Superior temporal gyrus (tissue), 1 donor: ENCODE measurements around the gene RPUSD4.
"Not testable (repeated sequence)": the region's sequence is repeated elsewhere in the genome, so short reads cannot be mapped to it uniquely, and the experiment has no call there.

Experiments
- DNase-seq: peaks from one replicate; pipeline ENCODE4 v3.0.0-alpha.2; 2016; ENCODE audit errors: extremely low spot score

The RPUSD4 gene, protein sequence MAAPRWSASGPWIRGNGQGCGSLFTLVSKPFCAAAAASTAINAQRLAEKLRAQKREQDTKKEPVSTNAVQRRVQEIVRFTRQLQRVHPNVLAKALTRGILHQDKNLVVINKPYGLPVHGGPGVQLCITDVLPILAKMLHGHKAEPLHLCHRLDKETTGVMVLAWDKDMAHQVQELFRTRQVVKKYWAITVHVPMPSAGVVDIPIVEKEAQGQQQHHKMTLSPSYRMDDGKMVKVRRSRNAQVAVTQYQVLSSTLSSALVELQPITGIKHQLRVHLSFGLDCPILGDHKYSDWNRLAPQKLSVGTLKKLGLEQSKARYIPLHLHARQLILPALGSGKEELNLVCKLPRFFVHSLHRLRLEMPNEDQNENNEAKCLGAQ

DNA sequence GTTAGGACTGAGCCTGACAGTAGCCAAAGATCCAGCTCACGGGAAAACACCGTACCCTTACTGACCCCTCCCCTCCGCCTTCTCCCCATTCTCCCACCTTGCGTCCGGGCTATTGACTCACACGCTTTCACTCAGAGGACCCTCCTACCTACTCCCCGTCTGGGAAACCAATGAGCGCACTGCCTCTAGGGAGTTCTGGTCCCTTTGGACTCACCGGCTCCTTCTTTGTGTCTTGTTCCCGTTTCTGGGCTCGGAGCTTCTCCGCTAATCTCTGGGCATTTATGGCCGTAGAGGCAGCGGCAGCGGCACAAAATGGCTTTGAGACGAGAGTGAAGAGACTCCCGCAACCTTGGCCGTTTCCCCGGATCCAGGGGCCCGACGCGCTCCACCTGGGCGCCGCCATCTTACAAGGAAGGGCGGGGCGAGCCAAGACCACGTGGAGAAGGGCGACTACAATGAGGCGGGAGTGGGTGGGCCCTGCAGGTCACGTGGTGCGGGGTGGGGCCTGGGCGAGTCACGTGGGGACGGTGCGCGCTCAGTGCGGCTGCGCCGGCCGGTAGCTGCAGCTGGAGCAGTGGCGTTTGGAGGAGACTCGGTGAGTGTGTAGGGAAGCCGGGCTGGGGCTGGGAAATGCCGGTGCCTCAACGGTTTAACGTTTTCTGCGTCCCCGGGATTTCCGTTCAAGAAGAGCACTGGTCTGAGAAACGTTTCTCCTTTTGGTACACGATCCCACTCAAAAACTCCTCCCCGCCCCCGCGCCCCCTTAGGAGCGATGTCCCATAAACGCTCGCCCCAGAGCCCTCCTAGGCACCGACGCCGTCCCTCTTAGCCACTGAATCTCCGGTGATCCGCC is at the start of gene RPUSD4, which contains the start of gene FAM118B:
RPUSD4 (minus strand) TSS at position 415 of the 853 bp plus-strand sequence; CDS start at position 403, 12 bp downstream.
FAM118B (plus strand) TSS at position 547 of the 853 bp plus-strand sequence. CDS start 23,220 bp downstream, outside the sequence.
- peak; percentile 98 for DNase-seq

DNA sequence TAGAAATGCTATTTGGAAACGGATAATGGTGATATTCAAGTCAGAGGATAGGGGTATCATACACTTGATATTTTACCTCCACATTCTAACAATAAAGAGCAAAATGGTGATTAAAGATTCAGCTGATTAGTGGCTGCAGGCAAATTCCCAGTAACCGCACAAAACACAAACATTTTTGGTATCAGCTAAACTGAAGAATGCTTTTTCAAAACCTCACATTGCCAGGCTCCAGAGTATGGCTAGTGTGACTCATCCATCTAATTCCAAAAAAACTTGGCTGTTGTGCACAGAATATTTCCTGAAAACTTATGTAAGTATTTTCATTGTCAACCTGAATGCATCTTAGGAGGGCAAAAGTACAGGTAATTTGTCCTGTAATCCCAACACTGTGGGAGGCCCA is 46.3 kb upstream of the RPUSD4 start:
- DNase-seq, result peak; percentile 55

DNA sequence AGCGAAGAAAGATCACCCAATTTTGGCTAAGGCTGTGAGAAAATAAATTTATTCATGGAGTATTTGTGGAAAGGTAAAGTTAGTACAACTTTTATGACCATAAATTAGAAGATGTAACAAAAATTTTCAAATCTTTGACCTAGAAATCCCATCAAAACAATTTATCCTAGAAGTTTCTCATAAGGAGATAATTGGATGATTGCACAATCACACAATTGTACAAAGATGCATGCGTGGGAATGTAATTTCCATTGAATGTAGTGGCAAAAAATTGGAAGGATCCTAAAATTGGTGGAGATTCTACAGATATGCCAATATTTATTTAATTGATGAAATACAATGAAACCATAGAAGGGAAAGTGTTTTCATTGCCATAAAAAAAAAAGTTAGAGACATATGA is 45.7 kb upstream of the RPUSD4 start:
- no peak for DNase-seq

DNA sequence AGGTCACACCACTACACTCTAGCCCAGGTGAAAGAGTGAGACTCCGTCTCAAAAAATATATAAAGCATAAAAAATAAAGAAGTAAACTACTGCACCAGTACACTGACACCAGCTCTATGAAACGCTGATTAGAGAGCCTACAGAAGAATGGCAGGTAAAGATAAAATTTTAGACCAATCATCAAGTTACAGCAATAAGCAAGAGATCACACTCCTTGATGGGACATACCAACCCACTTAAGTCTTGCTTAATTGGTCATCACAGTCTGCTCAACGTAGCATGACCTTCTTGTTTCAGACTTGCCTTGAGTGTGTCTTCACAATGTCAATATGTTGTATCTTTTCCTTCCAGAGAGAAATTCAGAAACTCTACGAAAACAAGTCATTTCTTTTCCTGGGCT is 44.8 kb upstream of the RPUSD4 start:
- DNase-seq, result no peak

DNA sequence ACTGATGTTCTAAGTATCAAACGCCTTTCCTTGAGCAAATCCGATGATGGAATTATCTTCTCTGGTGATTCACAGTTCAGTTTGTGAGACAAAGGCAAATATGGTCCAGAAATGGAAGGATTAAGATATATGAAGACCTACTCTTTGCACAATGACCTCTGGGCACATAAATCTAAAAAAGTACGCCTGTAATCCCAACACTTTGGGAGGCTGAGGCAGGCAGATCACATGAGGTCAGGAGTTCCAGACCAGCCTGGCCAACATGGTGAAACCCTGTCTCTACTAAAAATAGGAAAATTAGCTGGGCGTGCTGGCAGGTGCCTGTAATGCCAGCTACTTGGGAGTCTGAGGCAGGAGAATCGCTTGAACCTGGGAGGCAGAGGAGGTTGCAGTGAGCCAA is 44.1 kb upstream of the RPUSD4 start:
- DNase-seq, result not testable (repeated sequence)

DNA sequence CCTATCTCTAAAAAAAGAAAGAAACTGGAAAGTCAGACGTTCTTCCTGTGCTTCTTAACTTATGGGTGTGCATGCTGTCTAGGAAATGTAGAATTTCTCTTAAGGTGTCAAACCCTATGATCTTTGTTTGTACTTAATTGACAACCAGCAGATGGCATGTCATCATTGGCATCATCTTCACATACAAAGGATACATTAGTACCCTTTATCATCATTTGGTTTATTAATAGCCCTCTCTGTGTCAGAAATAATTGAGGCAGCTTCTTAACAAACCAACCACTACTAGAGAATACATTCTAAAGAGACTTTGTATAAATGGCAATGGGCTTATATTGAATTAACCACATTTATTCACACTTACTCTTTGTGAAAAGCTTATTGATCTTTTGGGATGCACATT is 43.4 kb upstream of the RPUSD4 start:
- no peak for DNase-seq

DNA sequence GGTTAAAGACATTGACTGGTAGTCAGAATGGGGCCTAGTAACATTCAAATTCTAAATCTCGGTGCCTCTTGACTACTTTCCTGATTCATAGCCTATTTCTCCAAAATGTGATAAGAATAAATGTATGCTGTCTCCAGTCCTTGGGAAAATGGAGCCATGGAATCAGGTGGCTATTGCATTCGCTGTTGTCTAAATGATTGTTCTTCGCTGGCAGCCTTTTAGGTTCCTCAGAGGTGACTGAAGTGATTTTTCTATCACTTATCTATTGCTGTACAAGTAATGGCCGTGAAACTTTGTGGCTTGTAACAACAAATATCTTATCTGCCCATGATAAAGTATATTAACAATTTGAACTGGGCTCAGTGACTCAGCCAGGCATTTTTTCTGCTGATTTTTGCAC is 41.8 kb upstream of the RPUSD4 start:
- no peak for DNase-seq

DNA sequence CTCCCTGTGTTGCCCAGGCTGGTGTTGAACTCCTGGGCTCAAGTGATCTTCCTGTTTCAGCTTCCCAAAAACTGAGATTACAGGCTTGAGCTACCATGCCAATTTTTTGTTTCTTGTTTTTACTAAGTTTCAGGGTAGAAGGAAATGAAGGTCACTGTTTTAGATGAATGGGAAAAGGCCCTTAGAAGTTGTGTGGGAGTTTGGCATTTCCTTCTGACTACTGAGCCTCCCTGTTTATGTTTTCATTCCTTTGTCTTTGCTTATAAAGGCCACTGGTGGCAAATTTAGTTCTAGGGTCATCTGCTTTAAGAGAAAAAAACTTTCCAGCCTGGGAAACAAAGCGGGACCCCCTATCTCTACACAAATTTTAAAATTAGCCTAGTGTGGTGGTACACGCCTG is 35.2 kb upstream of the RPUSD4 start:
- DNase-seq, result no peak

DNA sequence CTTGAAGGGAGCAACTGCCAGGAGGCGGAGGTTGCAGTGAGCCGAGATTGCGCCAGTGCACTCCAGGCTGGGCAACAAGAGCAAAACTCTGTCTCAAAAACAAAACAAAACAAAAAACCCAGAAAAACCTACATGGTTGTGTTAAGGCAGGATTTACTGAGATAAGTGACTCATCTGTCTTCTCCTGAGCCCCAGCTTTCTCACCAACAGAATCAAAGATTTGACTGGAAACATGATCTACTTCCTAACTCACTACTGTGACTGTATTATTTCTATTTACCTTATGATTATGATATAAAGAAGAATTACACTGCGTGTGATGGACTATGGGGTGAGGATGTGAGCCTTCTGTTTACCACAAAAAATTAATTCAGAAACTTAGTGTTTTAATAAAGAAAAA is 21.9 kb upstream of the RPUSD4 start:
- DNase-seq, result no peak

DNA sequence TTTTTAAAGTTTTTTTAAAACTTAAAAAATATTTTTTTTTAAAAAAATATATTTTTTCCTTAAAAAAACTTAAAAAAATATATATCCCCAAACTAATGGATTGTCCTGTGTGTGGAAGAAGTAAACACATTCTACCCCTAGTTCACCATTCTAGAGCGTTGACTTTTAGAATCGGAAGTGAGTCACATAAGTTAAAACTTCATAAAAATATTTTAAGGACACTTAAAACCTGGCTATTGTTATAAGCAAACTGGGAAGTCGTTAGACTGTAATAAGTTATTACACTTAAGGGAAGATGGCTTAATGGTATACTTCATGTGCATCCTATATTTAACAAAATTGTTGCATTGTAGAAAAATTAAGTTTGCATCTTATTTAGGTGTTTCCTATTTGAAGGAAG is 21.2 kb upstream of the RPUSD4 start:
- no peak for DNase-seq

DNA sequence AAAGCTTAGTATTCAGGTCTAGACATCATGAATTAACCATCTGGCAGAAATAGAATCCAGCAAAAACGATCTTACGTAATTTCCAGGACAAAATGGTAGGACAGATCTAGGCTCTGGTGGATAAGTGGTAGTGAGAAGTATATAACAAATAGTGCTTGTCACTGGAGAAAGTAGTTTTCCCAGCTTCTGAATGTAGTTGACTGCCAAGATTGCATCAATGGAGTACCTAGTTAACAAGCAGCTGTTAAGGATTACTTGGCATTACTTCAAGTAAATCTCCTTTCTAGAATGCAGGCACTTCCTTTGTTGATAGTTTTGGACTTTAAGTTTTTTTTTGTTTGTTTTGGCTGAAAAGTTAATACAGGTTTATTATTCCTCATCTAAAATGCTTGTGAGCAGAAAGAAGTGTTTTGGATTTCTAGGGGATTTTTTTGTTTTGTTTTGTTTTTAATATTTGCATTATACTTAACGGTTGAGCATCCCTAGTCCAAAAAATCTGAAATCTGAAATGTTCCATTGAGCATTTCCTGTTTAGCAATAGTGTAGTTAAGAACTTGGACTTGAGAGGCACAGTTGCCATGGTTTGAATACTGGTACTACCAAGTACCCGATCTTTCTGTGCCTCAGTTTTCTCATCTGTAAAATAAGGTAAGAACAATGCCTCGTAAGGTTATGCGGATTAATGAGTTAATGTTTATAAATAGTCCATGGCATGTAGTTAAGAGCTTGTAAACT is 20.4 kb upstream of the RPUSD4 start:
- peak; percentile 28 for DNase-seq

DNA sequence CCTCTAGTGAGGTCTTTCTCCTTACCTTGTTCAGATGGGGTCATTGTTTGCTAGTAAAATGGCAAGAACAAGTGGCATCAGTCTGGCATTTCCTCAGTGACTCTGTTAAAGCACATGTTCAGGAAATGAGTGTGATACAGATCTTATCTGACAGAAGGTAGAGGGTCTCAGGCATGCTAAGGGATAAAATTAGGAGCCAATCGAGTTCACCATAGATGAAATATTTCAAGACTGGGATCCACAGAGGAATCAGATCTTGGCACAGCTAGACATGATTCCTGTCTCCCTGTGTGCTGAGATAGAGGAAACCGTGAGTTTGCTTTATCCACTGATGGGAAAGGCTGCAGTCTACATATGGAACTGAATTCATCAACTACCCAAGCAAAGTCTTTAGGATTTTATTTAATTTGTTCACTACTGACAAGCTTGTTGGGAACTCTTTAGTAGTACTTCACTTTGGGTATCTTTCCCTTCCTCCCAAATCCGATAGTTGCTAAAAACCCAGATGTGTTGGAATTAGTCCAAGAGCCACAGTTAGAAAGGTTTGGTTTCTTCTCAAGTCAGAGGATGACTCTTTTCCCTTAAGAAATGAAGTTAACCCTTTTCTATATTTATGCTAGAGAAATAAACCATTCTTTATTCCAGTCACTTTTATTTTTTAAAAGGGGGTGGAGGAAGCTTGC is 18.5 kb upstream of the RPUSD4 start:
- no peak for DNase-seq

DNA sequence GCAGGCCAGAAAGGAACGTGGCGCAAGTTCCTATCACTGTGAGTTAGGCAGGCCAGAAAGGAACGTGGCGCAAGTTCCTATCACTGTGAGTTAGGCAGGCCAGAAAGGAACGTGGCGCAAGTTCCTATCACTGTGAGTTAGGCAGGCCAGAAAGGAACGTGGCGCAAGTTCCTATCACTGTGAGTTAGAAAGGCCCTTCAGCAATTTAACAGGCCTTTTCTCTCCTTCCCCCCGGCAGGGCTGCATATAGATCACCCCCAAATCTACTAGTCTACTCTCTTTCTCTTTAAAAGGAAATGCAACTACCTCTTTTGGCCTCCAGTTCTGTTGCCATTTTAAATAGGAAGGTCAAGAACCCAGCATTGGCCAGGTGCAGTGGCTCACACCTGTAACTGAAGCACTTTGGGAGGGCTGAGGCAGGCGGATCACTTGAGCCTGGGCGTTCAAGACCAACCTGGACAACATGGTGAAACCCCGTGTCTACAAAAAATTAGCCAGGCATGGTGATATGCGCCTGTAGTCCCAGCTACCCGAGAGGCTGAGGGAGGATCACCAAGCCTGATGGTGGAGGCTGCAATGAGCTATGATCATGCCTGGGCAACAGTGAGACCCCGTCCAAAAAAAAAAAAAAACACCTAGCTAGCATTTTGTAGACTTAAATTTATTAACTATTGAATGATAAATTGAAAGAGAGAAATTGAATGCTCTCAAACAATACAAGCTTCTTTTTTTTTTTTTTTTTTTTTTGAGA is 15.1 kb upstream of the RPUSD4 start:
- no peak for DNase-seq

DNA sequence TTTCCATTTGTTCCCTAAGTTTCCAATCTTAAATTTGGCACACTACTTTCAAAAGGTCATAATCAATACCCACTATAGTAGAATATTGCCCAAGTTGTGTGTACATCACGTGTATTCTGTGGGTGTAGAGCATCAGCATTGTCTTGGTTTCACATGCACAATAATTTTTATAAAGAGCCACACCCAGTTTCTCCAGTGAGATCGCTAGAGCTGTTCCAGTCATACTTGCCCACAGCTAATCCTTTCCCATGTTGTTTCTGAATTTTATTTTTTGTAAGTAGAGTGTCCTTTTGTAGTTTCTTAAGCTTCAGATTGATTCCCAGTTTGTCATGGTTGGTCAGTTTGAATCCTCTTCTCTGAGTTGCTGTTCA is 13.8 kb upstream of the RPUSD4 start:
- DNase-seq, result no peak

DNA sequence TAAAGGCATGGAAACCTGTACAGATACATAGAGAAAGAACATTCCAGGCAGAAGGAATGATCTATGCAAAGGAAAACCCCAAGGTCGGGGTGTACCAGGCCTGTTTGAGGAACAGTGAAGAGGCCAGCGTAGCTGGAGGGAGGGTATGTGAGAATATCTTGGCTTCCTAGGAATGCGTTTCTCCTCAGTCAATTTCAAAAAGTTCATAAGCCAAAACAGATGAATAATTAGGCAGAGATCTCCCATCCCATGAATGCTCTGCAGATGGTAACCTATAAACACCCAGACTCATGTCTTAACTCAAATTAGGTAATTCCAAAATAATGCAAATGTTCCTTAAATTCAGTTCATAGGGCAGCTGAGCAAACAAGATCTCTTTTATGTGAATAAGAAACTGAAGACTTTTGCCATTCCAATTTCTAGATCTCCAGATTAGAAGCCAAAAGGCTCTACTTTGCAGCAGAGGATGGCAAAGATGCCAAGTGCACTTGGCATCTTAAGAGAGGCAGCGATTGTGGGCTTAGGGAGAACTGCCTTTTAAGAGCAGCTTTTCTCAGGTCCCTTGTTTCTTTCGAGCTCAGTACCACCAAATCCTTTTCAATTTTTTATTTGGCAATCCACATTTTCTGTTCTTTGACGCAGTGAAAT is 13.3 kb upstream of the RPUSD4 start:
- DNase-seq, result peak; percentile 18

DNA sequence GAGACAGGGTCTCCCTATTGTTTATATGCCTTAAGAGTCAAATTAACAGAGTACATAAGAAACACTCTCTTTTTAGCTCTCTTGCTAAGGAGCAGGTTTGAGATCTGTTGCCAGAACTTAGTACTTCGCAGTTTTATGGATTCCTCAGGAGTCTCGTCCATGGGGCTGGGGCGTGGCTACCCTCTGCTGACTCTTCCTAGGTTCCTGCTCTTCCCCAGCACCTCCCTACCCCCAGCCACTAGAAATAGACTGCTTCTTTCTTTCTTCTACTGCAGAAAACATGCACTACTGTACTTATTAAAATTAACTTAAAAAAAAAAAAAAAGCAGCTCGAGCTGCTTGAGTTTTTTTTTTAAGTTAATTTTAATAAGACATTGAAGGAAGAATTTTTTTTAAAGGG is 8.1 kb upstream of the RPUSD4 start:
- no peak for DNase-seq

DNA sequence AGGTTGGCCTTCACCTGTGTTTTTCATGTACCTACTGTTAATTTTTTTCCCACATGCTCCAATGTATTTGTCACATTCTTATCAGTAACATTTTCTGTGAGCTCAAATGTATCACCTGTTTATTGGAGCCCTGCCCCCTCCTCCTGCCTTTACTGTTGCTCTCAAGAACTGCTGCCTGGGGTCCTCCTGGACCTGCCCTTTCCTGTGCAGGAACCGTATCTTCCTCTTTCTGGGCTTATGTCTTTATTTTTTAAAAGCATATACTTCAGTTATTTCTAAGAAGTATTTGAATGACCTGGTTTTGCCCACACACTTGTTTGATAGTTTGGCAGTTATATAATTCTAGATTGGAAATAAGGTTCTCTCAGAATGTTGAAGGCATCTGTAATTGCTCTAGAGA is 6.0 kb upstream of the RPUSD4 start:
- DNase-seq, result no peak

DNA sequence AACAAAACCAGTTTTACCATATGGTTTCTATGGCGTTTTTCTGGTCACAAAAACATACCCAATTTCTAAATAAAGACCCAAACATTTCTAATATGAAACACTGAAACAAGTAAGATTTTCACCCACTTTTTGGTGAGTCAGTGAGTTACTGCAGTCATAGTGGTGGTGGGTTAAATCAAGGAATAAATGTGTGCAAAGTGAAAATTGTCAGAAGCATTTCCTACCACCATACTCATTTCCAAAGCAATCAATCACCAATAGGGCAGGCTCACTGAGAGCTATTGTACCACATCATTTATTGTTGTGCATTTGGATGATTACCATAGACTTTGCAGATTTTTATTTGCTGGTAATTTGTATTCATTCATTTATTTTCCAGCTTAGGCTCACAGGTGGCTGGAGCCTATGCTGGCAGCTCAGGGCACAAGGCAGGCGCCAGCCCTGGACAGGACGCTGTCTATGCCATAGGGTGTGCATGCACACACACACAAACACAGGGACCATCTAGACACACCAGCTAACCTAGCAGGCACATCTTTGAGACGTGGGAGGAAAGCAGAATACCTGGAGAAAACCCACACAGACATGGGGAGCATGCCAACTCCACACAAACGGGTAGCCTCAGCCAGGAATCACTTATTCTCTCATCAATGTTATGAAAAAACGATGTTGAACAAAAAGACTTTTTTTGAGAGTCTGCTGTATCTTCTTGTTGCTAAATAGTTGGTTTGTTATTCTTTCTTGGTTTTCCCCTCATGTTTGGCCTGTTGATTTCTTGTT is 5.3 kb upstream of the RPUSD4 start:
- no peak for DNase-seq

DNA sequence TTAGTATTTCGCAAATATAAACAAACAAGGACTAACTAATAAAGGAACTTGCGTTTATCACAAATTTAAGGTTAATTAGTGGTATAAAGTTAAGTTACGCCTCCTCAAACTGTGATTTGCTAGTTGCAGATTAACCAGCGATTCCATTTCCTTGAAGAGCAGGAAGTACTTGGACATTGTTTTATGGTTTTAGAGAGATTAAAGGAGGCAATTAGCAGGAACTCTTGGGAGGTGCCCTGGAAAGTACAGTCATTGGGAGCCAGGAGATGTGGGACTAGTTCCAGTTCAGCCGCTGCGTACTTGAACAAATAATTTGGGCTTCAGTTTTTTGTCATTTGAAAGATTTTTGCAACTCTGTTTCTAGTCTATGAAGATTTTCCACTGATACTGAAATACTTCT is 3.4 kb upstream of the RPUSD4 start:
- no peak for DNase-seq

DNA sequence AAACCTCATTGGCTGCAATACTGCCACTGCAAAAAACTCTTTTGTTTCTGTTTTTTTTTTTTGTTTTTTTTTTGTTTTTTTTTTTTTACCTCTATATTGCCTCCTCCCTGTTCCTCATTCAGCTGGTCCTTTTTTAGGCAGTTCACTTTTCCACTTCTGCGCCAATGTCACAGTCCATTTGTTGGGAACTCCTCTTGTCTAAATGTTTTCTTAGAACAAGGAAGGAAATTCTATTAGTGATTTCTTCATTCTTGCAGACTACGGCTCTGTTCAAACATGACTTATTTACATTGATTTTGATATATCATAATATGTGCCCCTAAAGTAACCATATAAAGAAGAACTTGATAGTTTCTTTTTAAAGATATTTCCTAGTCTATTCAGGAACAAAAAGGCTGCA is 3.0 kb upstream of the RPUSD4 start:
- no peak for DNase-seq
